ENCODE data around the gene PCK2.

DNA sequence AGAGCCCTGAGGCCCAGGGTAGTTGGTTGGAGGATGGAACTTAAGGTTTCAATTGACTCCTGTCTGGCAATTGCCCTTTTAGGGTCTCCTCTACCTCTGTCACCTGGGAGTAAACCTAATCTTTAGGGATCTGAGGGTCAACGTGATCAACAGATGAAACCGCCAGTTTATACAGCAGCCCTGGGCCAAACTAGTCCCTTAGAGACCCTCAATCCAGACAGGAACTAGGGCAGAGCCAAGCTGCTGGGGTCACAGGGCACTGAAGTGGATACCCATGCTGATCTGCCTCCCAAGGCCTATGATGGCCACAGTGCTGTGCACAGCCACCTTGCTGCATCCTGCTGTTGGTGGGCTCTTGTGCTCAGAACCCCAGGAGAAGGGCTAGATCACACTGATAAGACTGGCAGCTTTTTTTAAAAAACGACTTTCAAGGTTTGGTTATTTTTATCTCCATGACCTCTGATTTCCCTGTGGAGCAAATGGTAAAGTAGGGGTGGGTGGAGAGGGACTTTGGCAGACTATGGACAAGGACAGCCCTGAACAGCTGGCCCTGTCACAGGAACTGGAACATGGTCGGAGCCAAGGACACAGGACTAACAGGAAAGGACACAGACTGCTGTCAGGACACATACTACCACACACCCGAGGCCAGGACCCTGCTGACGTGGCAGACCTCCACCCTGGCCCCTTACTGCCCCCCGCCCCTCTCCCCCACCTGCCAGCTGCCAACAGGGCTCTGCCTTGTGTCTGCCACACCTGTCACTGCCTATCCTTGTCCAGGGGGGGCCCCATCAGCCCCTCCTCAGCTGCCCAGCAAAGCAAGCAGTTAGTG lies 36.8 kb downstream of the PCK2 start:
- TF ChIP-seq POLR2A (IDR thresholded peaks at IDR 0.05; ENCODE audit: control extremely low read depth in 1 of 2, low read depth in 2 of 2, low read length in 2 of 2) = no peak
- TF ChIP-seq NRF1 (IDR thresholded peaks at IDR 0.05; ENCODE audit: low read depth, low read length) = no peak
- TF ChIP-seq, protein P1, sequence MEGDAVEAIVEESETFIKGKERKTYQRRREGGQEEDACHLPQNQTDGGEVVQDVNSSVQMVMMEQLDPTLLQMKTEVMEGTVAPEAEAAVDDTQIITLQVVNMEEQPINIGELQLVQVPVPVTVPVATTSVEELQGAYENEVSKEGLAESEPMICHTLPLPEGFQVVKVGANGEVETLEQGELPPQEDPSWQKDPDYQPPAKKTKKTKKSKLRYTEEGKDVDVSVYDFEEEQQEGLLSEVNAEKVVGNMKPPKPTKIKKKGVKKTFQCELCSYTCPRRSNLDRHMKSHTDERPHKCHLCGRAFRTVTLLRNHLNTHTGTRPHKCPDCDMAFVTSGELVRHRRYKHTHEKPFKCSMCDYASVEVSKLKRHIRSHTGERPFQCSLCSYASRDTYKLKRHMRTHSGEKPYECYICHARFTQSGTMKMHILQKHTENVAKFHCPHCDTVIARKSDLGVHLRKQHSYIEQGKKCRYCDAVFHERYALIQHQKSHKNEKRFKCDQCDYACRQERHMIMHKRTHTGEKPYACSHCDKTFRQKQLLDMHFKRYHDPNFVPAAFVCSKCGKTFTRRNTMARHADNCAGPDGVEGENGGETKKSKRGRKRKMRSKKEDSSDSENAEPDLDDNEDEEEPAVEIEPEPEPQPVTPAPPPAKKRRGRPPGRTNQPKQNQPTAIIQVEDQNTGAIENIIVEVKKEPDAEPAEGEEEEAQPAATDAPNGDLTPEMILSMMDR (IDR thresholded peaks at IDR 0.05; ENCODE audit: control extremely low read depth in 1 of 3, insufficient read depth in 1 of 3, low read depth in 1 of 3, low read length in 3 of 3) = no peak
- TF ChIP-seq HDAC6 (IDR thresholded peaks at IDR 0.05; ENCODE audit: low read depth, low read length) = no peak
- no peak for TF ChIP-seq SIRT6 (IDR thresholded peaks at IDR 0.05; ENCODE audit: low read length)
- no peak for TF ChIP-seq ZNF274 (IDR thresholded peaks at IDR 0.05; ENCODE audit: borderline replicate concordance, extremely low read depth, low read length)
- TF ChIP-seq POLR2AphosphoS5 (IDR thresholded peaks at IDR 0.05; ENCODE audit: low read depth, low read length) = no peak
- no peak for TF ChIP-seq SIN3A (conservative IDR thresholded peaks at IDR 0.05 in 1 of 2, IDR thresholded peaks at IDR 0.05 in 1 of 2; ENCODE audit: low read depth in 1 of 2, low read length in 2 of 2)
- no peak for TF ChIP-seq BRCA1 (IDR thresholded peaks at IDR 0.05; ENCODE audit: low read depth, low read length)
- TF ChIP-seq CREB1 (IDR thresholded peaks at IDR 0.05) = no peak

Measured in H1 (cell line).